Omental fat pad (tissue), 4 donors: Measurements from ENCODE around the gene TRAPPC3L. TPM values are rescaled to one million over a fixed set of nuclear protein-coding genes. Genes with fewer than 3 reads are reported as not detected.

ENCODE experiments used
- ATAC-seq: fragments of 150-250 bp; one replicate; pipeline ENCODE4 v1.9.1; 2016; ENCODE audit warnings: mild to moderate bottlenecking, moderate library complexity; ENCODE audit not compliant: low FRiP score
- DNase-seq: peaks from one replicate; pipeline ENCODE4 v3.0.0-alpha.2; 2019; ENCODE audit warnings: low spot score
- CTCF ChIP-seq, 3 donors: fragments of 450-650 bp; IDR thresholded peaks; one replicate each; pipeline ENCODE4 v1.5.1; 2016 to 2017; ENCODE audit warnings: antibody characterized with exemption in 3 of 3, mild to moderate bottlenecking in 3 of 3, moderate library complexity in 2 of 3
- total RNA-seq, 4 donors: library from RNA; depleted of rRNA; stranded (reverse); fragments of >200 nt; gene quantifications; one replicate each; pipeline ENCODE4 v1.1.0, GENCODE V29; 2016

The TRAPPC3L gene
- total RNA-seq, 4 donors from 2014 or later = 0.63 TPM; not detected in 3

GRCh38 chr6:116577486-116577885 lies 32.0 kb upstream of the TRAPPC3L start:
- no peak for ATAC-seq
- no peak for TF ChIP-seq CTCF (IDR thresholded peaks at IDR 0.05)
- no peak for DNase-seq

GRCh38 chr6:116575227-116575626 lies 29.7 kb upstream of the TRAPPC3L start:
- ATAC-seq (no peak), DNase-seq (no peak)
- no peak for TF ChIP-seq CTCF (IDR thresholded peaks at IDR 0.05)

GRCh38 chr6:116572162-116572561 lies 26.7 kb upstream of the TRAPPC3L start:
- no peak for TF ChIP-seq CTCF (IDR thresholded peaks at IDR 0.05)
- DNase-seq (no peak), ATAC-seq (no peak)

GRCh38 chr6:116571683-116572000 lies 26.2 kb upstream of the TRAPPC3L start:
- TF ChIP-seq CTCF (IDR thresholded peaks at IDR 0.05) = no peak
- DNase-seq (no peak), ATAC-seq (no peak)

- no peak for TF ChIP-seq CTCF (IDR thresholded peaks at IDR 0.05)
- ATAC-seq (peak; percentile 100), DNase-seq (peak; percentile 86)
Observed at GRCh38 chr6:116570856-116571682, 25.6 kb upstream of the TRAPPC3L start, which contains the start of gene RWDD1. Gene RWDD1 (plus strand): TSS chr6:116571504. CDS start chr6:116571583, 79 bp downstream.

GRCh38 chr6:116568821-116569755 lies 23.6 kb upstream of the TRAPPC3L start:
- ATAC-seq (no peak), DNase-seq (no peak)
- no peak for TF ChIP-seq CTCF (IDR thresholded peaks at IDR 0.05)
